KMS-11 (cell line): ENCODE results near the gene BEND5.

Experiments used
- H2AFZ ChIP-seq: fragments of 200-600 bp; sonication (generic); 2 replicates; pipeline ENCODE4 v1.6.1; 2016; ENCODE audit warnings: antibody characterized with exemption, mixed run types, low read depth
- H3K27ac ChIP-seq: fragments of 200-600 bp; sonication (generic); 2 replicates; pipeline ENCODE4 v1.6.1; 2016; ENCODE audit warnings: mild to moderate bottlenecking, mixed run types
- H3K27me3 ChIP-seq: fragments of 200-600 bp; sonication (generic); 2 replicates; pipeline ENCODE4 v1.6.1; 2017; ENCODE audit warnings: mild to moderate bottlenecking, low read depth, mixed run types, moderate library complexity; ENCODE audit not compliant: insufficient read depth
- H3K36me3 ChIP-seq: fragments of 200-600 bp; sonication (generic); 2 replicates; pipeline ENCODE4 v1.6.1; 2017; ENCODE audit warnings: mild to moderate bottlenecking, mixed run types; ENCODE audit not compliant: insufficient read depth
- H3K4me1 ChIP-seq: fragments of 200-600 bp; sonication (generic); 2 replicates; pipeline ENCODE4 v1.6.1; 2016; ENCODE audit warnings: mild to moderate bottlenecking, low read depth, mixed run types; ENCODE audit not compliant: poor library complexity, severe bottlenecking
- H3K4me2 ChIP-seq: fragments of 200-600 bp; sonication (generic); 2 replicates; pipeline ENCODE4 v1.7.0; 2016; ENCODE audit warnings: mild to moderate bottlenecking, mixed run types
- H3K4me3 ChIP-seq: fragments of 200-600 bp; sonication (generic); IDR thresholded peaks from 2 replicates; pipeline ENCODE4 v1.6.1; 2017; ENCODE audit warnings: low read depth, low read length, mixed read lengths; ENCODE audit not compliant: insufficient read depth
- H3K79me2 ChIP-seq: fragments of 200-600 bp; sonication (generic); 2 replicates; pipeline ENCODE4 v1.6.1; 2016; ENCODE audit warnings: low read depth, mixed run types; ENCODE audit not compliant: insufficient read depth
- H3K9ac ChIP-seq: fragments of 200-600 bp; sonication (generic); 2 replicates; pipeline ENCODE4 v1.6.1; 2016; ENCODE audit warnings: mild to moderate bottlenecking, mixed run types
- H4K20me1 ChIP-seq: fragments of 200-600 bp; sonication (generic); 2 replicates; pipeline ENCODE4 v1.6.1; 2016; ENCODE audit warnings: mild to moderate bottlenecking, mixed run types; ENCODE audit not compliant: insufficient read depth
- TF ChIP-seq, protein P1 (sequence below): fragments of 200-600 bp; sonication (generic); conservative IDR thresholded peaks from 2 replicates; pipeline ENCODE4 v1.6.1; 2017; ENCODE audit warnings: low read depth, mild to moderate bottlenecking, antibody characterized with exemption, low read length, moderate library complexity, mixed read lengths

The BEND5 gene

DNA sequence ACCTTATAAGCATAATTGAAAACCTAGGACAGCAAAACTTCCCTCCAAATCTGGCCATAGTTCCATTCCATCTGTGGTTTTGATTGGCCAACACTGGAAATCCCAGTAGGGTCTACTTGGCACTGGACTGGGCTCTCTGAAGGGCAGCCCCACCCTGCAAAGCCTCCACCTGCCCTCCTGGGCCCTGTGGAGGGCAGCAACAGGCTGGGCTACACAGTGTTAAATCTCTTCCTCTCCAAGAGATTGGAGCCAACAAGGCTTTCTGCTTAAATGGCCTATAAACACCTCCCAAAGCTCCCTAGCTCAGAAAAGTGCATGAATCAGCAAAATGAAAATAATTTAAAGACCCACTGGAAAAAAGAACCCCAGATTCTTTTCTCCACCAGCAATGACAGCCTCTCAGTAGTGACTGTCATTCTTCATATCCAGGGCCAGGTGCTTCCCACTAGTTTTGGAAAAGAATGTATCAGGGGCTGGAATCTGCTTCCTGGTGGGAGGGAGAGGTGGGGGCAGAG is 58.5 kb downstream of the BEND5 start:
- Histone ChIP-seq H3K4me1 (no peaks in the 10 kb centered on the region), H4K20me1 (no peaks in the 10 kb centered on the region), H3K79me2 (no peaks in the 10 kb centered on the region), H3K36me3 (no peaks in the 10 kb centered on the region), H3K9ac (no peak overlapping the region), H3K4me3 (no peak overlapping the region), H3K27ac (no peak overlapping the region), H3K4me2 (no peak overlapping the region), H3K27me3 (no peaks in the 10 kb centered on the region), H2AFZ (no peak overlapping the region)
- TF ChIP-seq, protein P1, sequence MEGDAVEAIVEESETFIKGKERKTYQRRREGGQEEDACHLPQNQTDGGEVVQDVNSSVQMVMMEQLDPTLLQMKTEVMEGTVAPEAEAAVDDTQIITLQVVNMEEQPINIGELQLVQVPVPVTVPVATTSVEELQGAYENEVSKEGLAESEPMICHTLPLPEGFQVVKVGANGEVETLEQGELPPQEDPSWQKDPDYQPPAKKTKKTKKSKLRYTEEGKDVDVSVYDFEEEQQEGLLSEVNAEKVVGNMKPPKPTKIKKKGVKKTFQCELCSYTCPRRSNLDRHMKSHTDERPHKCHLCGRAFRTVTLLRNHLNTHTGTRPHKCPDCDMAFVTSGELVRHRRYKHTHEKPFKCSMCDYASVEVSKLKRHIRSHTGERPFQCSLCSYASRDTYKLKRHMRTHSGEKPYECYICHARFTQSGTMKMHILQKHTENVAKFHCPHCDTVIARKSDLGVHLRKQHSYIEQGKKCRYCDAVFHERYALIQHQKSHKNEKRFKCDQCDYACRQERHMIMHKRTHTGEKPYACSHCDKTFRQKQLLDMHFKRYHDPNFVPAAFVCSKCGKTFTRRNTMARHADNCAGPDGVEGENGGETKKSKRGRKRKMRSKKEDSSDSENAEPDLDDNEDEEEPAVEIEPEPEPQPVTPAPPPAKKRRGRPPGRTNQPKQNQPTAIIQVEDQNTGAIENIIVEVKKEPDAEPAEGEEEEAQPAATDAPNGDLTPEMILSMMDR: no peak

DNA sequence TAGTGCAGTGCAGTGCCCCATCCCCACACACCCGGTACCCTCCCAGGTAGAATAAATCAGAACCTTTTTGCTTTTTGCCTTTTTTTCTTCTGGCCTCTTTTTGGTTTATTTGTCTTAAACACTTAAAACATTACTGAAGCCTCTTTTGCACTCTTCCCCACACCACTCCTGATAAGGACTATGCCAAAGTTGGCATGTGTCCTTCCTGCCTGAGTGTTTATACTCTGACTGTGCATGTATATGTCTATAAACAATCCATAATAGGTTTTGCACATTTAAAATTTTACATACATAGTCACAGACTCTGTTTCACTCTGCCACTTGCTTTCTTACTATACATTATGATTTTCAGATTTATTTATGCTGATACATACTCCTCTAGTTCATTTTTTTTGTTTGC is 59.6 kb downstream of the BEND5 start:
- Histone ChIP-seq H4K20me1 (no peaks in the 10 kb centered on the region), H3K36me3 (no peaks in the 10 kb centered on the region), H3K4me1 (no peaks in the 10 kb centered on the region), H2AFZ (no peak overlapping the region), H3K9ac (no peak overlapping the region), H3K4me2 (no peak overlapping the region), H3K79me2 (no peaks in the 10 kb centered on the region), H3K27me3 (no peaks in the 10 kb centered on the region), H3K4me3 (no peak overlapping the region), H3K27ac (no peak overlapping the region)
- TF ChIP-seq, protein P1: no peak

DNA sequence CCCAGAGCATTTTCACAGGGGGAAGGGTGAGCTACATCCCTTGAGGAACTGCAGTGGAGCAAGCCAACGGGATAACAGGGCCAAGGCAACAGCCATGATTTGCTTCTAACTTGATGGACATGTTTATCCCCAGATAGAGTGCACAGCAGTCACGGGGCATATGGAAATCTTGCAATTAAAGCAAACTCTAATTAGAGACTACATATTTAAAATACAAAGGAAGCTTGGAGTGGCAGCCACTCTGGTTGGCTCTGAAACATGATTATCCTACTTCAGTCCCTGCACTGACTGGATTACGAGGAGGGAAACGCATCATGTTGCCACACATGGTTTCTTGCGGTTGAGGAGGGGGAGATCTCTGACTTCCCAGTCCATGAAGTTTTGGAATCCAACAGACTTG is 60.8 kb downstream of the BEND5 start:
- no peaks in the 10 kb centered on the region for H4K20me1 ChIP-seq
- TF ChIP-seq, protein P1: no peak
- no peaks in the 10 kb centered on the region for H3K79me2 ChIP-seq
- H3K4me3 ChIP-seq: no peak overlapping the region
- no peaks in the 10 kb centered on the region for H3K27me3 ChIP-seq
- H3K4me1 ChIP-seq: no peaks in the 10 kb centered on the region
- no peak overlapping the region for H3K27ac ChIP-seq
- no peak overlapping the region for H2AFZ ChIP-seq
- no peaks in the 10 kb centered on the region for H3K36me3 ChIP-seq
- no peak overlapping the region for H3K9ac ChIP-seq
- no peak overlapping the region for H3K4me2 ChIP-seq

DNA sequence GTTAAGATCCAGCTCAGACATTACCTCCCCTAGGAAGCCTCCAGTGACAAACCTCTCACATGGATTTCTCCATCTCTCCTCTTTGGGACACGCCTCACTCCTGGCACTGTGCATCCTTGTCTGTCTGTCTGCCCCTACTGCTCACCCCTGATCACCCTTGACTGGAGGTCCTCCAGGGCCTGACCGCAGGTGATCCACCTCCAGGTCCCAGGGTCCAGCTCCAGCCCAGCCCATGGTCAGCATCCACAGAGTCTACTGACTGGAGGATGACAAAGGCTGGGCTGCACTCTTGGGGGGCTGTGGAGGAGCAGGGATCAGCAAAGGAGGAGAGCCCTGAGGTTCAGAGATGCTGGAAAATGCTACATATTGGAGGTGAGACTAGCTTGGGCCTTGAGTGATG is 65.8 kb downstream of the BEND5 start:
- Histone ChIP-seq H2AFZ (no peak overlapping the region), H3K27me3 (no peaks in the 10 kb centered on the region), H3K4me2 (no peak overlapping the region), H3K4me1 (no peaks in the 10 kb centered on the region), H4K20me1 (no peaks in the 10 kb centered on the region), H3K27ac (no peak overlapping the region), H3K36me3 (no peaks in the 10 kb centered on the region), H3K4me3 (no peak overlapping the region), H3K9ac (no peak overlapping the region), H3K79me2 (no peaks in the 10 kb centered on the region)
- TF ChIP-seq, protein P1: no peak
